Peyer's patch (tissue), 4 donors: ENCODE measurements around the gene PRAMEF18.
"Not testable (repeated sequence)": the region's sequence is repeated elsewhere in the genome, so short reads cannot be mapped to it uniquely, and the experiment has no call there.

Experiments used
- CTCF ChIP-seq, 6 experiments: fragments of 450-650 bp in 4 of 6; fragments of 200-600 bp in 2 of 6; sonication (generic) in 1 of 6; IDR thresholded peaks; one replicate each; pipeline ENCODE4 v1.5.1; 2017 to 2019; ENCODE audit warnings: antibody characterized with exemption in 6 of 6, mild to moderate bottlenecking in 3 of 6, moderate library complexity in 1 of 6
- POLR2A ChIP-seq, 2 donors: fragments of 450-650 bp; IDR thresholded peaks; one replicate each; pipeline ENCODE4 v1.5.1; 2017; ENCODE audit warnings: antibody characterized with exemption in 2 of 2, mild to moderate bottlenecking in 2 of 2, moderate library complexity in 2 of 2

- not testable (repeated sequence) for TF ChIP-seq CTCF, POLR2A (IDR thresholded peaks at IDR 0.05)
These were observed 6.1 kb upstream of the PRAMEF18 start for GRCh38 chr1:13232056-13232455.
